H1 (cell line): ENCODE data around the gene NMU. TPM values are rescaled to one million over a fixed set of nuclear protein-coding genes. Genes with fewer than 3 reads are reported as not detected.

Source experiments
- ATF3 ChIP-seq: IDR thresholded peaks from 2 replicates; pipeline ENCODE4 v1.6.1; 2011; ENCODE audit warnings: low read depth, mild to moderate bottlenecking, low read length; ENCODE audit not compliant: insufficient read depth
- GABPA ChIP-seq: IDR thresholded peaks from 2 replicates; pipeline ENCODE4 v1.6.1; 2011; ENCODE audit warnings: mild to moderate bottlenecking, low read length, moderate library complexity, borderline replicate concordance; ENCODE audit not compliant: insufficient read depth
- MAX ChIP-seq: IDR thresholded peaks from 2 replicates; pipeline ENCODE4 v1.6.1; 2012; ENCODE audit warnings: inconsistent platforms
- RBBP5 ChIP-seq: IDR thresholded peaks from 2 replicates; pipeline ENCODE4 v1.7.1; 2012; ENCODE audit warnings: low read depth, mild to moderate bottlenecking, inconsistent platforms, low read length, moderate library complexity, borderline replicate concordance
- SIN3A ChIP-seq, 2 experiments: IDR thresholded peaks in 1 of 2; conservative IDR thresholded peaks in 1 of 2; 2 replicates each; pipeline ENCODE4 v1.6.1; 2011 to 2012; ENCODE audit warnings: low read length in 2 of 2, improper control_type of control experiment in 1 of 2, low read depth in 1 of 2, mild to moderate bottlenecking in 1 of 2
- TEAD4 ChIP-seq: IDR thresholded peaks from 2 replicates; pipeline ENCODE4 v1.6.1; 2012; ENCODE audit warnings: low read depth, low read length, inconsistent platforms, mixed read lengths
- polyA plus RNA-seq, 7 experiments: library from polyadenylated mRNA; depleted of rRNA in 3 of 7; stranded (reverse) in 5 of 7; unstranded in 2 of 7; fragments of >200 nt in 5 of 7; fragments of 200-250 nt in 2 of 7; gene quantifications; 1 replicate in 5 of 7; 2 replicates in 1 of 7; 4 replicates in 1 of 7; pipeline versions ENCODE4 v1.2.1 to v1.2.3, GENCODE V29; 2011 to 2013; ENCODE audit warnings: missing spikeins in 2 of 7, mixed read lengths in 2 of 7
- total RNA-seq: library from RNA; stranded (reverse); fragmentation: NEBNext Ultra II Directional; extraction: Animal tissue kit (Norgen Biotek cat#: 25700); gene quantifications from 2 replicates; pipeline ENCODE4 v1.2.1, GENCODE V29; 2021

NMU gene
- total and polyA plus RNA-seq, 2 of the 8 experiments (the other 6 are each of a cell fraction or from before 2014, with no cell fraction given), result 30.5 to 50.4 TPM

GRCh38 chr4:55617587-55618197 is 18.4 kb downstream of the NMU start (continued):
- TF ChIP-seq SIN3A (conservative IDR thresholded peaks at IDR 0.05 in 1 of 2, IDR thresholded peaks at IDR 0.05 in 1 of 2; ENCODE audit: low read depth in 1 of 2, low read length in 2 of 2) (no peak), TEAD4 (no peak), ATF3 (no peak), MAX (no peak), GABPA (no peak), RBBP5 (no peak)
